PC-3 (cell line): ENCODE measurements around the gene NUDCD2. TPM values are rescaled to one million over a fixed set of nuclear protein-coding genes. Genes with fewer than 3 reads are reported as not detected.
"Not testable (repeated sequence)": the region's sequence is repeated elsewhere in the genome, so short reads cannot be mapped to it uniquely, and the experiment has no call there.

ENCODE experiments used
- ATAC-seq: fragments of 200-7000 bp; cut with Tn5 transposase; 2 replicates; pipeline ENCODE4 v1.9.1; 2020; ENCODE audit warnings: mild to moderate bottlenecking, moderate library complexity
- BruUV-seq: library from RNA; stranded (reverse); fragments of 400-500 nt; replicated peaks from 2 replicates; lab custom pipeline; 2021; lab: Mats Ljungman, UMichigan
- CTCF ChIA-PET: fragments of 300-600 bp; sonication (Branson Sonifier 250); formaldehyde crosslinking; loops from one replicate; lab custom pipeline; 2022; ENCODE audit warnings: antibody characterized with exemption; lab: Charles Lee
- POLR2A ChIA-PET: fragments of 300-600 bp; sonication (Branson Sonifier 250); formaldehyde crosslinking; loops from one replicate; lab custom pipeline; 2022; ENCODE audit warnings: antibody characterized with exemption; ENCODE audit not compliant: unreplicated experiment; lab: Charles Lee
- DNase-seq: peaks from one replicate; pipeline ENCODE4 v3.0.0-alpha.2; 2015
- H2AFZ ChIP-seq: fragments of 300-600 bp; sonication (generic); 2 replicates; pipeline ENCODE4 v1.6.0; 2016; ENCODE audit warnings: antibody characterized with exemption, low read length
- H3F3A ChIP-seq: fragments of 300-600 bp; sonication (generic); one replicate; pipeline ENCODE4 v1.6.0; 2017; ENCODE audit warnings: antibody characterized with exemption, low read length, control low read depth, mild to moderate bottlenecking; ENCODE audit not compliant: unreplicated experiment
- H3K27ac ChIP-seq: fragments of 300-600 bp; sonication (generic); 2 replicates; pipeline ENCODE4 v1.5.1; 2016; ENCODE audit warnings: mild to moderate bottlenecking, low read length
- H3K27me3 ChIP-seq: fragments of 300-600 bp; sonication (generic); 2 replicates; pipeline ENCODE4 v1.6.1; 2016; ENCODE audit warnings: low read length, mixed read lengths
- H3K36me3 ChIP-seq: fragments of 300-600 bp; sonication (generic); 2 replicates; pipeline ENCODE4 v1.6.1; 2016; ENCODE audit warnings: low read depth, mixed run types, low read length, mixed read lengths
- H3K4me1 ChIP-seq: fragments of 300-600 bp; sonication (generic); 2 replicates; pipeline ENCODE4 v1.5.1; 2016; ENCODE audit warnings: low read length; ENCODE audit not compliant: insufficient read depth
- H3K4me2 ChIP-seq: fragments of 300-600 bp; sonication (generic); 2 replicates; pipeline ENCODE4 v1.6.0; 2016; ENCODE audit warnings: low read length
- H3K4me3 ChIP-seq: fragments of 300-600 bp; sonication (generic); 2 replicates; pipeline ENCODE4 v1.5.1; 2016; ENCODE audit warnings: mild to moderate bottlenecking, low read length, mixed read lengths
- H3K79me2 ChIP-seq: fragments of 300-600 bp; sonication (generic); 2 replicates; pipeline ENCODE4 v1.6.1; 2017; ENCODE audit warnings: low read length, mixed read lengths
- H3K9ac ChIP-seq: fragments of 300-600 bp; sonication (generic); 2 replicates; pipeline ENCODE4 v1.6.0; 2016; ENCODE audit warnings: mild to moderate bottlenecking, low read length
- H3K9me2 ChIP-seq: fragments of 300-600 bp; sonication (generic); replicated peaks from 2 replicates; pipeline ENCODE4 v1.6.1; 2016; ENCODE audit warnings: mixed run types, low read length, mixed read lengths
- H3K9me3 ChIP-seq: fragments of 300-600 bp; sonication (generic); 2 replicates; pipeline ENCODE4 v1.6.1; 2016; ENCODE audit warnings: low read length, mixed read lengths
- H4K20me1 ChIP-seq: fragments of 300-600 bp; sonication (generic); 2 replicates; pipeline ENCODE4 v1.6.1; 2016; ENCODE audit warnings: low read length, mixed read lengths
- EZH2 ChIP-seq: fragments of 300-600 bp; sonication (generic); IDR thresholded peaks from one replicate; pipeline ENCODE4 v1.6.1; 2017; ENCODE audit warnings: antibody characterized with exemption, mild to moderate bottlenecking, low read length; ENCODE audit not compliant: unreplicated experiment
- EZH2phosphoT487 ChIP-seq: fragments of 300-600 bp; sonication (generic); IDR thresholded peaks from 2 replicates; pipeline ENCODE4 v1.6.1; 2018; ENCODE audit warnings: mild to moderate bottlenecking, antibody characterized with exemption, low read length, borderline replicate concordance
- intact Hi-C: fragments of 100-400 bp; cut with micrococcal nuclease; formaldehyde crosslinking; loops from 2 replicates; pipeline ENCODE4 v1.9.0; 2023
- total RNA-seq: library from RNA; depleted of rRNA; stranded (reverse); fragments of >200 nt; gene quantifications from 2 replicates; pipeline ENCODE4 v1.2.3, GENCODE V29; 2014
- TF ChIP-seq, protein P1 (sequence below): fragments of 300-600 bp; sonication (generic); conservative IDR thresholded peaks from 2 replicates; pipeline ENCODE4 v1.5.1; 2017; ENCODE audit warnings: antibody characterized with exemption, low read depth, mild to moderate bottlenecking, low read length

The NUDCD2 gene
- total RNA-seq, 1 experiment from 2014 or later: 31.2 TPM

DNA sequence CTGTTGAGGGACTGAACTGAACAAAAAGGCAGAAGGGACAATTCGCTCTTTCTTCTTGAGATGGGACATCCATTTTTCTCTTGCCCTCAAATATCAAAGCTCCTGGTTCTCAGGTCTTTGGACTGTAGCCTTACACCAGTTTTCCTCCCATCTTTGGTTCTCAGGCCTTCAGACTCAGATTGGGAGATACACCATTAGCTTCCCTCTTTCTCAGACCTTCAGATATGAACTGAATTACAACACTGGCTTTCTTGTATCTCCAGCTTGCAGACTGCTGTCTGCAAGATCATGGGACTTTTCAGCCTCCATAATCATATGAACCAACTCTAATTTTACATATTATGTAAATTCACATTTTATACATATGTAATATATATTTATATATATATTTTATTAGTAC lies 35.1 kb downstream of the NUDCD2 start:
- Histone ChIP-seq H2AFZ (no peak overlapping the region), H3K9me2 (no peaks in the 10 kb centered on the region), H3K36me3 (no peaks in the 10 kb centered on the region), H4K20me1 (no peaks in the 10 kb centered on the region), H3K9ac (no peak overlapping the region), H3K27ac (no peak overlapping the region), H3K4me1 (no peaks in the 10 kb centered on the region), H3K4me3 (no peak overlapping the region), H3K27me3 (no peaks in the 10 kb centered on the region), H3K9me3 (no peaks in the 10 kb centered on the region), H3F3A (no peaks in the 10 kb centered on the region), H3K4me2 (no peak overlapping the region), H3K79me2 (no peaks in the 10 kb centered on the region)
- intact Hi-C loops: no loop called here
- DNase-seq: no peak
- TF ChIP-seq, protein P1, sequence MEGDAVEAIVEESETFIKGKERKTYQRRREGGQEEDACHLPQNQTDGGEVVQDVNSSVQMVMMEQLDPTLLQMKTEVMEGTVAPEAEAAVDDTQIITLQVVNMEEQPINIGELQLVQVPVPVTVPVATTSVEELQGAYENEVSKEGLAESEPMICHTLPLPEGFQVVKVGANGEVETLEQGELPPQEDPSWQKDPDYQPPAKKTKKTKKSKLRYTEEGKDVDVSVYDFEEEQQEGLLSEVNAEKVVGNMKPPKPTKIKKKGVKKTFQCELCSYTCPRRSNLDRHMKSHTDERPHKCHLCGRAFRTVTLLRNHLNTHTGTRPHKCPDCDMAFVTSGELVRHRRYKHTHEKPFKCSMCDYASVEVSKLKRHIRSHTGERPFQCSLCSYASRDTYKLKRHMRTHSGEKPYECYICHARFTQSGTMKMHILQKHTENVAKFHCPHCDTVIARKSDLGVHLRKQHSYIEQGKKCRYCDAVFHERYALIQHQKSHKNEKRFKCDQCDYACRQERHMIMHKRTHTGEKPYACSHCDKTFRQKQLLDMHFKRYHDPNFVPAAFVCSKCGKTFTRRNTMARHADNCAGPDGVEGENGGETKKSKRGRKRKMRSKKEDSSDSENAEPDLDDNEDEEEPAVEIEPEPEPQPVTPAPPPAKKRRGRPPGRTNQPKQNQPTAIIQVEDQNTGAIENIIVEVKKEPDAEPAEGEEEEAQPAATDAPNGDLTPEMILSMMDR: no peak
- TF ChIP-seq EZH2phosphoT487: no peak
- TF ChIP-seq EZH2: no peak
- no TSS peak for BruUV-seq
- POLR2A ChIA-PET: no interaction called here
- CTCF ChIA-PET: no interaction called here
- no peak for ATAC-seq

DNA sequence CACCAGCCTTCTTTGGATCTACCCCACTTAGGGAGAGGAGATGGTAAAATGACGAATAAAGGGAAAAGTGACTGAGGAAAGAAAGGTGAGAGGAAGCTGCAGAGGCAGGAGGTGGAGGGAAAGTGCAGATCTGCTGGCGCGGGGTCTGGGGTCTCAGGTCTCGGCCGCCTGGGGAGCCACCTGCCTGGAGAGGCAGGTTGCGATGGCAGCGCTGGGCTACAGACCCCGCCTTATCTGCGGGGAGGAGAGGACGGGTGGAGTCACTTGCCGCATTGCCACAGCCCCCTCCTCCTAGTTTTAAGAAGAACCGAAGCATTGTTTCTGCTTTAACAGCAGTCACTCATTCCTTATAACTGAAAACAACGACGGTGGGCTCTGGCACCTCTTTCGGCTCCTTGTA lies 44.2 kb downstream of the NUDCD2 start:
- intact Hi-C loops, BruUV-seq: not testable (repeated sequence)

DNA sequence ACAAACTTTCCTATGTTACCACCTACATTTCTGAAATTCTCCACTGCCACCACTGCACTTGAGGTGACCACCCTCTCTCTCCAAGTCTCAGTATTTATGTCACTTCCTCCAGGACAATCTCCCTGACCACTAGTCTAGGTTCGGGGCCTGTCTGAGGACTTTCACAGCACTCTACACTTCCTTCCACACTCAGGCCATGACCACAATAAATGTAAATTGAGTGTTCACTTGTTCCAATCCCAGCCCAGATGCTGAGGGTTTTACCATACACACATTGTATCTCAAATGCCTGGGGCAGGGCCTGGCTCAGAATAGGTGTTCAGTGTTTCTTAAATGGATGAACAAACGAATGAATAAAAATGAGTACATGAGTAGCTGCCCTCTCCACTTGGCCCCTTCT lies 49.4 kb downstream of the NUDCD2 start:
- TF ChIP-seq EZH2phosphoT487 (no peak), EZH2 (no peak)
- TF ChIP-seq, protein P1: no peak
- Histone ChIP-seq H3K9me2 (no peaks in the 10 kb centered on the region), H4K20me1 (no peaks in the 10 kb centered on the region), H3K4me1 (peaks cover 14% of the 10 kb centered on the region), H3K4me2 (no peak overlapping the region), H3K4me3 (no peak overlapping the region), H3K27ac (no peak overlapping the region), H3F3A (no peaks in the 10 kb centered on the region), H3K9ac (no peak overlapping the region), H3K9me3 (no peaks in the 10 kb centered on the region), H3K79me2 (no peaks in the 10 kb centered on the region), H2AFZ (no peak overlapping the region), H3K27me3 (0 out of 2 replicates have a peak, but pooled peaks cover 3% of the 10 kb centered on the region), H3K36me3 (no peaks in the 10 kb centered on the region)
- ChIA-PET CTCF (no interaction called here), POLR2A (no interaction called here)
- no peak for DNase-seq
- intact Hi-C loops: no loop called here
- no peak for ATAC-seq
- BruUV-seq: no TSS peak

More for the DNA sequence above, 44.2 kb downstream of the NUDCD2 start:
- H3K36me3 ChIP-seq, H3K4me2 ChIP-seq, H3K9me3 ChIP-seq, H3K4me1 ChIP-seq, H2AFZ ChIP-seq, POLR2A ChIA-PET, DNase-seq, H3K4me3 ChIP-seq, H3K9ac ChIP-seq, H3K27ac ChIP-seq, H3K9me2 ChIP-seq, H3K27me3 ChIP-seq, H3F3A ChIP-seq, CTCF ChIA-PET, H3K79me2 ChIP-seq, ATAC-seq, H4K20me1 ChIP-seq: not testable (repeated sequence)
